ENCODE data around the gene FAR2.

- TF ChIP-seq CTCF (IDR thresholded peaks at IDR 0.05) = no peak
- no peak for TF ChIP-seq ZFX (IDR thresholded peaks at IDR 0.05; ENCODE audit: borderline replicate concordance)
These were observed 150.6 kb downstream of the FAR2 start for GRCh38 chr12:29299633-29300032.
